Spinal cord (tissue), 10 donors: Measurements from ENCODE around the gene CPTP. TPM values are rescaled to one million over a fixed set of nuclear protein-coding genes. Genes with fewer than 3 reads are reported as not detected.

Source experiments
- DNase-seq, 6 donors: peaks; one replicate each; pipeline versions ENCODE4 v3.0.0 to v3.0.0-alpha.2; 2013 to 2015; ENCODE audit warnings: low spot score in 6 of 6, low read depth in 4 of 6
- H3K27ac ChIP-seq: one replicate; pipeline ENCODE4 v1.5.1; 2013; ENCODE audit warnings: low read depth, low read length, control low read depth
- H3K27me3 ChIP-seq: one replicate; pipeline ENCODE4 v1.6.1; 2013; ENCODE audit warnings: low read length; ENCODE audit not compliant: control insufficient read depth, insufficient read depth
- H3K36me3 ChIP-seq: one replicate; pipeline ENCODE4 v1.6.1; 2013; ENCODE audit warnings: low read length; ENCODE audit not compliant: control insufficient read depth, insufficient read depth
- H3K4me1 ChIP-seq: one replicate; pipeline ENCODE4 v1.6.1; 2013; ENCODE audit warnings: low read length; ENCODE audit not compliant: control insufficient read depth, insufficient read depth
- H3K4me3 ChIP-seq: one replicate; pipeline ENCODE4 v1.5.1; 2013; ENCODE audit warnings: low read depth, low read length, control low read depth
- H3K9me3 ChIP-seq: one replicate; pipeline ENCODE4 v1.6.1; 2013; ENCODE audit warnings: low read length; ENCODE audit not compliant: control insufficient read depth, insufficient read depth
- WGBS: methylation state at CpG from one replicate; pipeline ENCODE4 v1.1.5; 2013; ENCODE audit warnings: missing lambda C conversion rate; ENCODE audit not compliant: insufficient coverage; 5-methylcytosine and 5-hydroxymethylcytosine counted together
- polyA plus RNA-seq, 2 donors: library from polyadenylated mRNA; unstranded; fragments of 120-200 nt; gene quantifications; one replicate each; pipeline ENCODE4 v1.2.1, GENCODE V29; 2013; ENCODE audit not compliant: insufficient read length in 2 of 2
- total RNA-seq, 2 donors: library from RNA; depleted of rRNA in 1 of 2; stranded (reverse); fragments of 120-200 nt in 1 of 2; fragments of >200 nt in 1 of 2; gene quantifications; one replicate each; pipeline versions ENCODE4 v1.2.3 to v1.2.4, GENCODE V29; 2013 to 2014
- donor health status: healthy.

The CPTP gene
- total and polyA plus RNA-seq, 4 donors: 9.6 to 32.0 (median 25.3) TPM

- H3K27me3 ChIP-seq: no peaks in the 10 kb centered on the region
- H3K4me1 ChIP-seq: peaks cover 45% of the 10 kb centered on the region
- no peak overlapping the region for H3K27ac ChIP-seq
- no peak for DNase-seq
- no peak overlapping the region for H3K4me3 ChIP-seq
- no peaks in the 10 kb centered on the region for H3K9me3 ChIP-seq
- WGBS: 86% methylated on average over 7 of the region's 8 CpGs
- peaks cover 78% of the 10 kb centered on the region for H3K36me3 ChIP-seq
Observed at GRCh38 chr1:1326075-1326605, 1.5 kb downstream of the CPTP start.

GRCh38 chr1:1327291-1327690 is 2.7 kb downstream of the CPTP start:
- peaks cover 42% of the 10 kb centered on the region for H3K4me1 ChIP-seq
- H3K4me3 ChIP-seq: no peak overlapping the region
- no peaks in the 10 kb centered on the region for H3K9me3 ChIP-seq
- WGBS: 91% methylated on average over 40 of the region's 40 CpGs
- peaks cover 73% of the 10 kb centered on the region for H3K36me3 ChIP-seq
- no peaks in the 10 kb centered on the region for H3K27me3 ChIP-seq
- DNase-seq: no peak
- no peak overlapping the region for H3K27ac ChIP-seq

- Histone ChIP-seq H3K9me3 (no peaks in the 10 kb centered on the region), H3K4me3 (no peak overlapping the region), H3K27ac (no peak overlapping the region), H3K36me3 (peaks cover 76% of the 10 kb centered on the region), H3K4me1 (peaks cover 36% of the 10 kb centered on the region), H3K27me3 (no peaks in the 10 kb centered on the region)
- 85% methylated on average over 13 of the region's 15 CpGs for WGBS
- no peak for DNase-seq
Observed at GRCh38 chr1:1328254-1328653, 3.7 kb downstream of the CPTP start.

- DNase-seq: no peak
- no peaks in the 10 kb centered on the region for H3K9me3 ChIP-seq
- 93% methylated on average over 58 of the region's 58 CpGs for WGBS
Observed at GRCh38 chr1:1329304-1330210, 5.0 kb downstream of the CPTP start.

GRCh38 chr1:1330366-1331067 is 5.9 kb downstream of the CPTP start:
- no peak overlapping the region for H3K4me3 ChIP-seq
- no peak overlapping the region for H3K27ac ChIP-seq
- no peaks in the 10 kb centered on the region for H3K27me3 ChIP-seq
- WGBS: 75% methylated on average over 15 of the region's 15 CpGs
- H3K36me3 ChIP-seq: peaks cover 93% of the 10 kb centered on the region
- no peaks in the 10 kb centered on the region for H3K9me3 ChIP-seq
- peaks cover 24% of the 10 kb centered on the region for H3K4me1 ChIP-seq
- no peak for DNase-seq

More at GRCh38 chr1:1329304-1330210, 5.0 kb downstream of the CPTP start:
- H3K27ac ChIP-seq: no peak overlapping the region
- no peak overlapping the region for H3K4me3 ChIP-seq
- H3K36me3 ChIP-seq: peaks cover 89% of the 10 kb centered on the region
- H3K4me1 ChIP-seq: peaks cover 31% of the 10 kb centered on the region
- H3K27me3 ChIP-seq: no peaks in the 10 kb centered on the region

GRCh38 chr1:1331068-1331965 is 6.7 kb downstream of the CPTP start, which contains the start of gene TAS1R3:
TSS of gene TAS1R3 (plus strand) at chr1:1331280. CDS start at chr1:1331346, 66 bp downstream.
- WGBS: 85% methylated on average over 41 of the region's 41 CpGs
- Histone ChIP-seq H3K27me3 (no peaks in the 10 kb centered on the region), H3K4me3 (no peak within 1 kb of the TSS), H3K9me3 (no peaks in the 10 kb centered on the region), H3K4me1 (peaks cover 16% of the 10 kb centered on the region), H3K27ac (no peak within 1 kb of the TSS), H3K36me3 (peaks cover 93% of the 10 kb centered on the region)
- no peak for DNase-seq

GRCh38 chr1:1332031-1332755 is 7.6 kb downstream of the CPTP start:
- Histone ChIP-seq H3K36me3 (peaks cover 93% of the 10 kb centered on the region), H3K9me3 (no peaks in the 10 kb centered on the region)
- WGBS: 83% methylated on average over 56 of the region's 57 CpGs

GRCh38 chr1:1332774-1333480 is 8.3 kb downstream of the CPTP start:
- Histone ChIP-seq H3K27ac (no peak overlapping the region), H3K36me3 (peaks cover 93% of the 10 kb centered on the region), H3K27me3 (no peaks in the 10 kb centered on the region), H3K4me3 (no peak overlapping the region), H3K4me1 (peaks cover 13% of the 10 kb centered on the region), H3K9me3 (no peaks in the 10 kb centered on the region)
- no peak for DNase-seq
- 92% methylated on average over 48 of the region's 48 CpGs for WGBS

More at GRCh38 chr1:1332031-1332755, 7.6 kb downstream of the CPTP start:
- Histone ChIP-seq H3K4me1 (peaks cover 13% of the 10 kb centered on the region), H3K27ac (no peak overlapping the region), H3K27me3 (no peaks in the 10 kb centered on the region), H3K4me3 (no peak overlapping the region)
- no peak for DNase-seq
